Measurements from ENCODE around the gene CCDC57. TPM values are rescaled to one million over a fixed set of nuclear protein-coding genes. Genes with fewer than 3 reads are reported as not detected.

Gene CCDC57
- total and polyA plus RNA-seq, 2 experiments from 2014 or later = 15.7 to 29.8 TPM

DNA sequence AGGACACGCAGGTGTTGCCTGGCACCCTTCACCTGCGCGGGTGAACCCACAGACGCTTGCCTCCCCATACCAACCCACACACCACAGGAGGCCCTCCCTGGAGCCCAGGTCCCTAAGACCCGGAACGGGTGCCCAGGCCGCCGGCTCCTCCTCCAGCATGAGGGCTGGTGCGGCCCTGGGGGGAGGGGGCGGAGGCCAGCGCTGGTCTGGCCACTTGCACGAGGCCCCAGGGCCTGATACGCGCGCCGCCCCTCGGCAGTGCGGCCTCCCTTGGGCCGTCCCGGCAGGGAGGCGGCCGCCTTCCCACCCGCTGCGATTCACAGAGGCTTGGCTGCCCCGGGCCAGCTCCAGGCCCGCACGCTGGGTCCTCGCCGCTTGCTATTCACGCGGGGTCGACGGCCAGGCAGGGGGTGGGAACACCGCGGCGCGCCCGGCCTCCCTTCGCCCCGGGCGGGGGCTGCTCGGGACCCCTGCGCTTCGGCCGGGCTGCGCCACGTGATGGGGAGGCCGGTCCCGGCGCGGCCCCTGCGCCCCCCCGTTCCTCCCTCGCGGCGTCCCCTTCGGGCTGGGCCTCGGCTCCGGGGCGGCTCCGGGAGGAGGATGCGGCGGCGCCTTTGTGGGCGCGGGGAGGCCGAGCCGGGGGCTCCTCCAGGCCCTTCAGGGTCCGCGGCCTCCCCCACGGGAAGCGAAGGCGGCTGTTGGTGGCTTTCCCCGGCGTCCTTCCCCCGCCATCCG is 115.3 kb downstream of the CCDC57 start:
- Histone ChIP-seq H3K4me3 (peak overlapping the region; percentile 95), H3K27me3 (no peaks in the 10 kb centered on the region), H3K36me3 (replicated peaks; ENCODE audit: insufficient read depth, low read depth) (no peaks in the 10 kb centered on the region), H4K20me1 (ENCODE audit: insufficient read depth, poor library complexity, severe bottlenecking) (peaks cover 51% of the 10 kb centered on the region), H3K4me1 (ENCODE audit: insufficient read depth) (peaks cover 47% of the 10 kb centered on the region), H3K27ac (peak overlapping the region; percentile 100), H3K9me2 (replicated peaks; ENCODE audit: insufficient read depth) (no peaks in the 10 kb centered on the region), H3K9me3 (ENCODE audit: low read depth) (no peaks in the 10 kb centered on the region), H3K79me2 (peaks cover 64% of the 10 kb centered on the region), H2AFZ (no peak overlapping the region), H3K4me2 (peak overlapping the region; percentile 98)
- 3% methylated on average over 58 of the region's 77 CpGs for WGBS (ENCODE audit: low lambda C conversion rate, missing lambda C conversion rate)
- TF ChIP-seq EZH2phosphoT487 (IDR thresholded peaks at IDR 0.05; ENCODE audit: low read depth, severe bottlenecking, unreplicated experiment) (no peak), CTCF (IDR thresholded peaks at IDR 0.05; ENCODE audit: poor library complexity) (no peak), EZH2 (IDR thresholded peaks at IDR 0.05; ENCODE audit: borderline replicate concordance) (no peak)
- peak; percentile 78 for DNase-seq (ENCODE audit: low spot score)

DNA sequence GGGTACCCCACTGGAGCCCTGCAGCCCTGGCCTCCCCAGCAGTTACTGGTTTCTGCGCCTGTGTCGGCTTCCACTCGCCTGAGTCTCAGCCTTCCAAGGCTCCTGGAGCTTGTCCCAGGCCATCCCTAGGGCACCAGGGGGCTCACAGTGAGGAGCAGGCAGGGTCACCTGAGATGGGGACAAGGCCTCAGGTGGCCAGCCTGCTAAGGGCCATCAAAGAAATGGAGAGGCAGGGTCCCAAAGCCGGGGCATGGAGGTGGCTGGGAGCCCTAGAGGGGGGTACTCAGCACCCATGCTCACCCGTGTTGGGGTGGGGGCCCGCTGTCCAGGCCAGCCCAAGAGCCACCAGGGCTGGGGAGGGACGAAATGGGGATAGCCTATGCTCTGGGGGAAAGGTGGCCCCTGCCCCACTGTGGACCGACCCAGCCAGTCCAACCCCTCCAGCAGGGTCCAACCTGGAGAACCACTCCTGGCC is 115.9 kb downstream of the CCDC57 start:
- WGBS (ENCODE audit: low lambda C conversion rate, missing lambda C conversion rate) = 45% methylated on average over 8 of the region's 8 CpGs
- TF ChIP-seq CTCF (IDR thresholded peaks at IDR 0.05; ENCODE audit: poor library complexity) = no peak
- TF ChIP-seq EZH2phosphoT487 (IDR thresholded peaks at IDR 0.05; ENCODE audit: low read depth, severe bottlenecking, unreplicated experiment) = no peak
- no peak for TF ChIP-seq EZH2 (IDR thresholded peaks at IDR 0.05; ENCODE audit: borderline replicate concordance)
- Histone ChIP-seq H3K4me2 (peak overlapping the region; percentile 98), H3K9me2 (replicated peaks; ENCODE audit: insufficient read depth) (no peaks in the 10 kb centered on the region), H3K27ac (peak overlapping the region; percentile 100), H3K4me1 (ENCODE audit: insufficient read depth) (peaks cover 43% of the 10 kb centered on the region), H4K20me1 (ENCODE audit: insufficient read depth, poor library complexity, severe bottlenecking) (peaks cover 57% of the 10 kb centered on the region), H3K36me3 (replicated peaks; ENCODE audit: insufficient read depth, low read depth) (no peaks in the 10 kb centered on the region), H3K9me3 (ENCODE audit: low read depth) (no peaks in the 10 kb centered on the region), H3K79me2 (peaks cover 70% of the 10 kb centered on the region), H3K27me3 (no peaks in the 10 kb centered on the region), H2AFZ (no peak overlapping the region), H3K4me3 (peak overlapping the region; percentile 95)
- DNase-seq (ENCODE audit: low spot score) = no peak

- 81% methylated on average over 34 of the region's 35 CpGs for WGBS (ENCODE audit: low lambda C conversion rate, missing lambda C conversion rate)
- Histone ChIP-seq H4K20me1 (ENCODE audit: insufficient read depth, poor library complexity, severe bottlenecking) (peaks cover 64% of the 10 kb centered on the region), H3K9me3 (ENCODE audit: low read depth) (no peaks in the 10 kb centered on the region), H3K27me3 (no peaks in the 10 kb centered on the region), H3K4me2 (peak overlapping the region; percentile 98), H3K9me2 (replicated peaks; ENCODE audit: insufficient read depth) (no peaks in the 10 kb centered on the region), H3K27ac (peak overlapping the region; percentile 100), H3K4me1 (ENCODE audit: insufficient read depth) (peaks cover 36% of the 10 kb centered on the region), H3K79me2 (peaks cover 71% of the 10 kb centered on the region), H3K36me3 (replicated peaks; ENCODE audit: insufficient read depth, low read depth) (no peaks in the 10 kb centered on the region), H2AFZ (no peak overlapping the region), H3K4me3 (peak overlapping the region; percentile 95)
- no peak for DNase-seq (ENCODE audit: low spot score)
- TF ChIP-seq CTCF (IDR thresholded peaks at IDR 0.05; ENCODE audit: poor library complexity) = no peak
- no peak for TF ChIP-seq EZH2 (IDR thresholded peaks at IDR 0.05; ENCODE audit: borderline replicate concordance)
- no peak for TF ChIP-seq EZH2phosphoT487 (IDR thresholded peaks at IDR 0.05; ENCODE audit: low read depth, severe bottlenecking, unreplicated experiment)
These were observed 116.6 kb downstream of the CCDC57 start for GRCh38 chr17:82095777-82096708.

Measured in hepatocyte (in vitro differentiated cells).